ENCODE results near the gene FOXP1.

- TF ChIP-seq CTCF (IDR thresholded peaks at IDR 0.05): no peak
- TF ChIP-seq POLR2A (IDR thresholded peaks at IDR 0.05): no peak
Measured at GRCh38 chr3:71514621-71515020, 68.9 kb downstream of the FOXP1 start.
